ENCODE results near the gene PCDHGA4.

PCDHGA4 gene

GRCh38 chr5:141355641-141356040 lies 820 bp downstream of the PCDHGA4 start:
- TF ChIP-seq CTCF (IDR thresholded peaks at IDR 0.05; ENCODE audit: extremely low read depth, missing control alignments) = no peak
- DNase-seq (ENCODE audit: low spot score) = no peak

GRCh38 chr5:141356133-141356532 lies 1.3 kb downstream of the PCDHGA4 start:
- DNase-seq (ENCODE audit: low spot score) = no peak
- TF ChIP-seq CTCF (IDR thresholded peaks at IDR 0.05; ENCODE audit: extremely low read depth, missing control alignments) = no peak

- TF ChIP-seq CTCF (IDR thresholded peaks at IDR 0.05; ENCODE audit: extremely low read depth, missing control alignments) = no peak
Measured at GRCh38 chr5:141356950-141357349, 2.1 kb downstream of the PCDHGA4 start.

GRCh38 chr5:141359790-141360426 lies 5.1 kb downstream of the PCDHGA4 start, which contains the start of gene PCDHGB2:
Gene PCDHGB2, plus strand, starts transcription at chr5:141359994. Its CDS starts 142 bp downstream, at chr5:141360136.
- DNase-seq (ENCODE audit: low spot score) = peak; percentile 65
- TF ChIP-seq CTCF (IDR thresholded peaks at IDR 0.05; ENCODE audit: extremely low read depth, missing control alignments) = no peak

More at GRCh38 chr5:141356950-141357349, 2.1 kb downstream of the PCDHGA4 start:
- no peak for DNase-seq (ENCODE audit: low spot score)

- no peak for DNase-seq (ENCODE audit: low spot score)
- no peak for TF ChIP-seq CTCF (IDR thresholded peaks at IDR 0.05; ENCODE audit: extremely low read depth, missing control alignments)
Measured at GRCh38 chr5:141360685-141361084, 5.9 kb downstream of the PCDHGA4 start.

- DNase-seq (ENCODE audit: low spot score) = no peak
- no peak for TF ChIP-seq CTCF (IDR thresholded peaks at IDR 0.05; ENCODE audit: extremely low read depth, missing control alignments)
Measured at GRCh38 chr5:141362719-141363118, 7.9 kb downstream of the PCDHGA4 start.

- no peak for DNase-seq (ENCODE audit: low spot score)
- no peak for TF ChIP-seq CTCF (IDR thresholded peaks at IDR 0.05; ENCODE audit: extremely low read depth, missing control alignments)
Measured at GRCh38 chr5:141363952-141364660, 9.3 kb downstream of the PCDHGA4 start, which contains the start of gene PCDHGA5. Gene PCDHGA5, plus strand, starts transcription at chr5:141364162. Its CDS starts 169 bp downstream, at chr5:141364331.

Data from GM20000 (cell line).